Natural killer cell (primary cell): ENCODE results near the gene NTM. TPM values are rescaled to one million over a fixed set of nuclear protein-coding genes. Genes with fewer than 3 reads are reported as not detected.

Experiments
- ATAC-seq, 3 donors: fragments of 150-1000 bp in 2 of 3; fragments of 200-7000 bp in 1 of 3; cut with Tn5 transposase; 1 replicate in 1 of 3; 2 replicates in 2 of 3; pipeline ENCODE4 v1.10.0; 2021; ENCODE audit warnings: mild to moderate bottlenecking in 2 of 3, moderate library complexity in 2 of 3
- DNase-seq, 2 donors: peaks; one replicate each; pipeline versions ENCODE4 v3.0.0 to v3.0.0-alpha.2; 2013 to 2021; ENCODE audit warnings: mixed read lengths in 1 of 2
- H3K27ac ChIP-seq: one replicate; pipeline ENCODE4 v1.5.1; 2013; ENCODE audit warnings: mild to moderate bottlenecking, low read length
- H3K27me3 ChIP-seq: one replicate; pipeline ENCODE4 v1.6.1; 2013; ENCODE audit warnings: low read length; ENCODE audit not compliant: control insufficient read depth, insufficient read depth
- H3K36me3 ChIP-seq: one replicate; pipeline ENCODE4 v1.6.1; 2013; ENCODE audit warnings: low read length; ENCODE audit not compliant: control insufficient read depth, insufficient read depth
- H3K4me1 ChIP-seq: one replicate; pipeline ENCODE4 v1.6.1; 2013; ENCODE audit warnings: low read length; ENCODE audit not compliant: control insufficient read depth, insufficient read depth
- H3K4me3 ChIP-seq: one replicate; pipeline ENCODE4 v1.5.1; 2013; ENCODE audit warnings: low read length
- H3K9me3 ChIP-seq: one replicate; pipeline ENCODE4 v1.6.1; 2013; ENCODE audit warnings: low read length; ENCODE audit not compliant: control insufficient read depth, insufficient read depth
- H3K27ac Mint-ChIP-seq, 2 donors: one replicate each; pipeline ENCODE4 v1.8.0; 2022; ENCODE audit warnings: mild to moderate bottlenecking in 2 of 2, mixed read lengths in 2 of 2, moderate library complexity in 1 of 2
- H3K27me3 Mint-ChIP-seq, 2 donors: one replicate each; pipeline ENCODE4 v1.8.0; 2022; ENCODE audit warnings: low read depth in 2 of 2, mixed read lengths in 2 of 2
- H3K36me3 Mint-ChIP-seq: one replicate; pipeline ENCODE4 v1.8.0; 2022; ENCODE audit warnings: mixed read lengths
- H3K4me1 Mint-ChIP-seq, 2 donors: one replicate each; pipeline ENCODE4 v1.8.0; 2022; ENCODE audit warnings: mixed read lengths in 2 of 2
- H3K4me3 Mint-ChIP-seq: one replicate; pipeline ENCODE4 v1.8.0; 2022; ENCODE audit warnings: mild to moderate bottlenecking, moderate library complexity, mixed read lengths
- H3K9me3 Mint-ChIP-seq, 2 donors: one replicate each; pipeline ENCODE4 v1.8.0; 2022; ENCODE audit warnings: mixed read lengths in 2 of 2
- CTCF ChIP-seq: fragments of 200-600 bp; IDR thresholded peaks from one replicate; pipeline ENCODE4 v1.8.0; 2022; ENCODE audit warnings: antibody characterized with exemption
- WGBS: methylation state at CpG from one replicate; pipeline ENCODE4 v1.1.7; 2013; ENCODE audit warnings: missing lambda C conversion rate; ENCODE audit not compliant: insufficient coverage; 5-methylcytosine and 5-hydroxymethylcytosine counted together
- intact Hi-C: fragments of 100-400 bp; cut with micrococcal nuclease; formaldehyde crosslinking; loops from one replicate; pipeline ENCODE4 v1.14.2; 2022
- total RNA-seq, 4 donors: library from RNA; stranded (reverse); fragments of 120-200 nt in 1 of 4; gene quantifications; one replicate each; pipeline versions ENCODE4 v1.2.3 to v1.2.4, GENCODE V29; 2013 to 2022

The NTM gene
- total RNA-seq, 3 donors from 2014 or later (not counting 1 experiment from before 2014, with no cell fraction given) = not detected

- DNase-seq (no peak), ATAC-seq (no peak)
- no peak for TF ChIP-seq CTCF
- Histone ChIP-seq H3K27me3 (no peaks in the 10 kb centered on the region), H3K4me1 (no peaks in the 10 kb centered on the region), H3K4me3 (no peak overlapping the region), H3K9me3 (no peaks in the 10 kb centered on the region), H3K36me3 (no peaks in the 10 kb centered on the region), H3K27ac (no peak overlapping the region)
- peaks cover 0 to 2% of the 10 kb centered on the region in 2 donors for H3K27me3 Mint-ChIP-seq
- H3K4me1 Mint-ChIP-seq = no peaks in the 10 kb centered on the region
- H3K4me3 Mint-ChIP-seq = no peak overlapping the region
- no peak overlapping the region for H3K27ac Mint-ChIP-seq
- intact Hi-C loops = no loop called here
- WGBS = 78% methylated on average over 3 of the region's 6 CpGs
- H3K9me3 Mint-ChIP-seq = peaks cover 2 to 9% of the 10 kb centered on the region in 2 donors
- no peaks in the 10 kb centered on the region for H3K36me3 Mint-ChIP-seq
Measured at GRCh38 chr11:131849485-131849884, 479.1 kb downstream of the NTM start.

GRCh38 chr11:131850507-131850906, 480.1 kb downstream of the NTM start:
- peaks cover 0 to 2% of the 10 kb centered on the region in 2 donors for H3K27me3 Mint-ChIP-seq
- H3K9me3 ChIP-seq = no peaks in the 10 kb centered on the region
- no peak for DNase-seq
- no peaks in the 10 kb centered on the region for H3K4me1 Mint-ChIP-seq
- H3K36me3 ChIP-seq = no peaks in the 10 kb centered on the region
- no peak overlapping the region for H3K4me3 ChIP-seq
- no peaks in the 10 kb centered on the region for H3K27me3 ChIP-seq
- no peak for ATAC-seq
- no peak overlapping the region for H3K27ac Mint-ChIP-seq
- no peak for TF ChIP-seq CTCF
- WGBS = 89% methylated on average over 9 of the region's 9 CpGs
- H3K36me3 Mint-ChIP-seq = no peaks in the 10 kb centered on the region
- intact Hi-C loops = no loop called here
- H3K9me3 Mint-ChIP-seq = peaks cover 2 to 9% of the 10 kb centered on the region in 2 donors
- H3K27ac ChIP-seq = no peak overlapping the region
- no peaks in the 10 kb centered on the region for H3K4me1 ChIP-seq
- H3K4me3 Mint-ChIP-seq = no peak overlapping the region

GRCh38 chr11:131851964-131852755, 481.7 kb downstream of the NTM start:
- H3K9me3 Mint-ChIP-seq = peaks cover 2 to 8% of the 10 kb centered on the region in 2 donors
- no peak overlapping the region for H3K27ac Mint-ChIP-seq
- ATAC-seq (no peak), DNase-seq (no peak)
- H3K4me1 ChIP-seq = no peaks in the 10 kb centered on the region
- intact Hi-C loops = no loop called here
- TF ChIP-seq CTCF = no peak
- H3K27ac ChIP-seq = no peak overlapping the region
- 75% methylated on average over 6 of the region's 7 CpGs for WGBS
- no peak overlapping the region for H3K4me3 Mint-ChIP-seq
- H3K27me3 ChIP-seq = no peaks in the 10 kb centered on the region
- no peaks in the 10 kb centered on the region for H3K9me3 ChIP-seq
- no peaks in the 10 kb centered on the region for H3K36me3 ChIP-seq
- H3K36me3 Mint-ChIP-seq = no peaks in the 10 kb centered on the region
- H3K4me1 Mint-ChIP-seq = no peaks in the 10 kb centered on the region
- no peak overlapping the region for H3K4me3 ChIP-seq
- no peaks in the 10 kb centered on the region for H3K27me3 Mint-ChIP-seq

GRCh38 chr11:131852757-131853156, 482.3 kb downstream of the NTM start:
- no peak for DNase-seq
- H3K36me3 ChIP-seq = no peaks in the 10 kb centered on the region
- peaks cover 2 to 8% of the 10 kb centered on the region in 2 donors for H3K9me3 Mint-ChIP-seq
- intact Hi-C loops = no loop called here
- TF ChIP-seq CTCF = no peak
- H3K27ac Mint-ChIP-seq = no peak overlapping the region
- no peaks in the 10 kb centered on the region for H3K4me1 Mint-ChIP-seq
- H3K4me1 ChIP-seq = no peaks in the 10 kb centered on the region
- no peaks in the 10 kb centered on the region for H3K27me3 Mint-ChIP-seq
- ATAC-seq = peak in 1 of 3 donors; percentile 7
- H3K4me3 Mint-ChIP-seq = no peak overlapping the region
- whole genome bisulfite sequencing = 89% methylated on average over 3 of the region's 3 CpGs
- H3K27ac ChIP-seq = no peak overlapping the region
- H3K9me3 ChIP-seq = no peaks in the 10 kb centered on the region
- no peaks in the 10 kb centered on the region for H3K36me3 Mint-ChIP-seq
- H3K4me3 ChIP-seq = no peak overlapping the region
- H3K27me3 ChIP-seq = no peaks in the 10 kb centered on the region
